Mucosa of descending colon (tissue), 3 donors: ENCODE results near the gene KCNK15. TPM values are rescaled to one million over a fixed set of nuclear protein-coding genes. Genes with fewer than 3 reads are reported as not detected.

ENCODE experiments used
- ATAC-seq: fragments of 200-7000 bp; cut with Tn5 transposase; one replicate; pipeline ENCODE4 v1.9.1; 2020; ENCODE audit warnings: mild to moderate bottlenecking, moderate library complexity
- DNase-seq, 3 donors: peaks; one replicate each; pipeline ENCODE4 v3.0.0-alpha.2; 2020
- H3K36me3 ChIP-seq: fragments of 200-600 bp; one replicate; pipeline ENCODE4 v1.8.0; 2021; ENCODE audit warnings: low read depth, mild to moderate bottlenecking
- H3K4me1 ChIP-seq: fragments of 200-600 bp; one replicate; pipeline ENCODE4 v1.8.0; 2021; ENCODE audit warnings: low read depth, mild to moderate bottlenecking
- H3K4me3 ChIP-seq: fragments of 200-600 bp; one replicate; pipeline ENCODE4 v1.8.0; 2021; ENCODE audit warnings: mild to moderate bottlenecking
- H3K9me3 ChIP-seq: fragments of 200-600 bp; one replicate; pipeline ENCODE4 v1.8.0; 2021; ENCODE audit warnings: mild to moderate bottlenecking
- CTCF ChIP-seq: fragments of 200-600 bp; IDR thresholded peaks from one replicate; pipeline ENCODE4 v1.8.0; 2022; ENCODE audit warnings: antibody characterized with exemption, mild to moderate bottlenecking
- intact Hi-C, 2 donors: fragments of 100-400 bp; cut with DNase I in 1 of 2; cut with micrococcal nuclease in 1 of 2; formaldehyde crosslinking; loops; one replicate each; pipeline versions ENCODE4 v1.11.0 to v1.11.1; 2022; cut with DNase I, micrococcal nuclease
- total RNA-seq, 3 donors: library from RNA; stranded (reverse); fragmentation: NEBNext Ultra II Directional in 2 of 3; extraction: Animal tissue kit (Norgen Biotek cat#: 25700) in 2 of 3; gene quantifications; one replicate each; pipeline versions ENCODE4 v1.2.1 to v1.2.4, GENCODE V29; 2021 to 2023
- donor health status: DM: no; HTN: no; CAD: no; lungs with moderate emphysema.
- donor health status: DM: no; HTN: no; CAD: no.
- donor health status: DM: no; HTN: yes; CAD: no.

The KCNK15 gene
- total RNA-seq, 3 donors from 2014 or later = 0.17 to 0.44 (median 0.43) TPM

- no peak for TF ChIP-seq CTCF
- intact Hi-C loops = loop anchor here (2.0 to 5.0 kb wide), 2 partner anchors 120 to 121 kb away; no protein-coding TSS in a partner anchor
- peaks cover 8% of the 10 kb centered on the region for H3K4me1 ChIP-seq
- ATAC-seq = no peak
- H3K9me3 ChIP-seq = no peaks in the 10 kb centered on the region
- H3K36me3 ChIP-seq = no peaks in the 10 kb centered on the region
- no peak overlapping the region for H3K4me3 ChIP-seq
- DNase-seq = no peak
Observed at GRCh38 chr20:44746367-44747165, 901 bp downstream of the KCNK15 start.

DNA sequence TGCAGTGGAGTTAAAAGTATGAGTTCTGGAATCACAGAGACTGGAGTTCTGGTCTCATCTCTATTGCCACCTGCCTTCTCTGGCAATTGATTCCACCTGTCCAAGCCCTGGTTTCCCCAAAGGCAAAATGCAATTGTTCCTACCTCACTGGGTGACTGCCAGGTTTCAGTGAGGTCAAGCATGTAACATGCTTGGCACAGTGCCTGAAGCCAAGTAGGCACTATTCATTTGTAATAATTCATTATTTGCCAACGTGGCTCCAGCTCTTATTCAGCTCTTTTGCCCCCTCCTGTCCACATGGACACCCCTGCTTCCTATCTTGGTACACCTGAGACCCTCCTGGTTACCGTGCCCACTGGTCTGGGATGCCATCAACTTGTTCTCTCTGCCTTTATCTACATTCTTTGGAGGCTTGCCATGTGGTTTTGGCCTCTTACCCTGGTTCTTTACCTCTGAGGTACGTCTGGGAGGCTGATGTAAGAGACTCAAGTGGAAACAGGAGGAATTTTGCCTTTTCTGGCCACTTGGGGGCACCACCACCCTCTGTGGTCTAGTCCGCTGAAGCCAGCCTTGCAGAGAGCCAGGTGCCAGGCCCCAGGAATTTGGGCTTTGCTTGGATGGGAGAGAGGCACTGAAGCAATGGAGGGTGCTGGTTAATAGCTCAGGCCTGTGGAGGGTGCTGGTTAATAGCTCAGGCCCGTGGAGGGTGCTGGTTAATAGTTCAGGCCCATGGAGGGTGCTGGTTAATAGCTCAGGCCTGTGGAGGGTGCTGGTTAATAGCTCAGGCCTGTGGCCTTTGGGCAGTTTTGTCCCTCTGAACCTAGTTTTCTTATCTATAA is 1.7 kb downstream of the KCNK15 start:
- Histone ChIP-seq H3K9me3 (no peaks in the 10 kb centered on the region), H3K36me3 (no peaks in the 10 kb centered on the region), H3K4me1 (peaks cover 8% of the 10 kb centered on the region), H3K4me3 (no peak overlapping the region)
- DNase-seq = peak in 2 of 3 donors; percentile 75 to 92
- peak; percentile 82 for ATAC-seq
- peak; percentile 59 for TF ChIP-seq CTCF
- intact Hi-C loops = loop anchor here (2.0 to 5.0 kb wide), 2 partner anchors 119 to 120 kb away; no protein-coding TSS in a partner anchor

GRCh38 chr20:44748005-44748370 is 2.3 kb downstream of the KCNK15 start:
- intact Hi-C loops = loop anchor here in 1 of 2 donors (5.0 kb wide), 1 partner anchor 119 kb away; no protein-coding TSS in a partner anchor
- peaks cover 8% of the 10 kb centered on the region for H3K4me1 ChIP-seq
- no peaks in the 10 kb centered on the region for H3K36me3 ChIP-seq
- DNase-seq (no peak), ATAC-seq (no peak)
- TF ChIP-seq CTCF = no peak
- H3K9me3 ChIP-seq = no peaks in the 10 kb centered on the region
- no peak overlapping the region for H3K4me3 ChIP-seq

DNA sequence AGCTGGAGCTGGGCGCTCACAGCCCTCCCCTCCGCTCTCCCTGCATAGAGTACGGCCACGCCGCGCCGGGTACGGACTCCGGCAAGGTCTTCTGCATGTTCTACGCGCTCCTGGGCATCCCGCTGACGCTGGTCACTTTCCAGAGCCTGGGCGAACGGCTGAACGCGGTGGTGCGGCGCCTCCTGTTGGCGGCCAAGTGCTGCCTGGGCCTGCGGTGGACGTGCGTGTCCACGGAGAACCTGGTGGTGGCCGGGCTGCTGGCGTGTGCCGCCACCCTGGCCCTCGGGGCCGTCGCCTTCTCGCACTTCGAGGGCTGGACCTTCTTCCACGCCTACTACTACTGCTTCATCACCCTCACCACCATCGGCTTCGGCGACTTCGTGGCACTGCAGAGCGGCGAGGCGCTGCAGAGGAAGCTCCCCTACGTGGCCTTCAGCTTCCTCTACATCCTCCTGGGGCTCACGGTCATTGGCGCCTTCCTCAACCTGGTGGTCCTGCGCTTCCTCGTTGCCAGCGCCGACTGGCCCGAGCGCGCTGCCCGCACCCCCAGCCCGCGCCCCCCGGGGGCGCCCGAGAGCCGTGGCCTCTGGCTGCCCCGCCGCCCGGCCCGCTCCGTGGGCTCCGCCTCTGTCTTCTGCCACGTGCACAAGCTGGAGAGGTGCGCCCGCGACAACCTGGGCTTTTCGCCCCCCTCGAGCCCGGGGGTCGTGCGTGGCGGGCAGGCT is 4.6 kb downstream of the KCNK15 start:
- no peak for TF ChIP-seq CTCF
- ATAC-seq = no peak
- DNase-seq = no peak
- peaks cover 8% of the 10 kb centered on the region for H3K4me1 ChIP-seq
- no peaks in the 10 kb centered on the region for H3K36me3 ChIP-seq
- no peak overlapping the region for H3K4me3 ChIP-seq
- intact Hi-C loops = no loop called here
- H3K9me3 ChIP-seq = no peaks in the 10 kb centered on the region
